ENCODE data around the gene OLFML2A.

GRCh38 chr9:124792257-124793014 is 15.5 kb downstream of the OLFML2A start:
- no peak for TF ChIP-seq NR1H2 (CRISPR knock-in tag; IDR thresholded peaks at IDR 0.05)
- no peak for TF ChIP-seq NFYB (CRISPR knock-in tag; conservative IDR thresholded peaks at IDR 0.05; ENCODE audit: low read depth)
- no peak for TF ChIP-seq PRDM15 (CRISPR knock-in tag; IDR thresholded peaks at IDR 0.05)
- TF ChIP-seq CTCF (IDR thresholded peaks at IDR 0.05) = no peak
- TF ChIP-seq JUN (CRISPR knock-in tag; IDR thresholded peaks at IDR 0.05) = no peak
- TF ChIP-seq CREB1 (CRISPR knock-in tag; IDR thresholded peaks at IDR 0.05) = no peak
- TF ChIP-seq MAX (CRISPR knock-in tag; IDR thresholded peaks at IDR 0.05) = no peak
- no peak for TF ChIP-seq ATF2 (CRISPR knock-in tag; IDR thresholded peaks at IDR 0.05; ENCODE audit: borderline replicate concordance, low read depth)
- TF ChIP-seq ZNF121 (CRISPR knock-in tag; IDR thresholded peaks at IDR 0.05) = no peak
- no peak for TF ChIP-seq IRF2 (CRISPR knock-in tag; IDR thresholded peaks at IDR 0.05; ENCODE audit: borderline replicate concordance, low read depth)
- TF ChIP-seq NFE2L1 (CRISPR knock-in tag; IDR thresholded peaks at IDR 0.05) = no peak
- TF ChIP-seq PREB (CRISPR knock-in tag; IDR thresholded peaks at IDR 0.05; ENCODE audit: borderline replicate concordance) = no peak

Data from WTC11 (cell line).